H1 (cell line): Measurements from ENCODE around the gene SEPTIN2. TPM values are rescaled to one million over a fixed set of nuclear protein-coding genes. Genes with fewer than 3 reads are reported as not detected.

ENCODE experiments used
- CTCF ChIA-PET: fragments of 300-600 bp; sonication (Branson Sonifier 250); formaldehyde crosslinking; loops from one replicate; lab custom pipeline; 2021; ENCODE audit not compliant: partially characterized antibody; lab: Charles Lee
- POLR2A ChIA-PET: fragments of 300-600 bp; sonication (Branson Sonifier 250); formaldehyde crosslinking; loops from one replicate; lab custom pipeline; 2021; ENCODE audit warnings: inconsistent platforms; ENCODE audit not compliant: partially characterized antibody; lab: Charles Lee
- DNase-seq, 2 experiments: peaks; one replicate each; pipeline versions ENCODE4 v3.0.0 to v3.0.0-alpha.2; 2010 to 2022; ENCODE audit warnings: low spot score in 2 of 2, low read depth in 1 of 2, mixed read lengths in 1 of 2
- FAIRE-seq: peaks from 2 replicates; lab custom pipeline; 2011; peaks lifted over from hg19 to GRCh38; lab: Jason Lieb, UNC
- H2AFZ ChIP-seq: 2 replicates; pipeline ENCODE4 v1.8.1; 2012; ENCODE audit warnings: low read length, inconsistent platforms
- H2AK5ac ChIP-seq: 2 replicates; pipeline ENCODE4 v1.6.1; 2013; ENCODE audit warnings: low read depth, low read length
- H2BK120ac ChIP-seq: replicated peaks from 2 replicates; pipeline ENCODE3; 2013; ENCODE audit warnings: low read depth, low read length, inconsistent platforms
- H2BK12ac ChIP-seq: 2 replicates; pipeline ENCODE4 v1.6.1; 2013; ENCODE audit warnings: low read depth, low read length
- H2BK15ac ChIP-seq: 2 replicates; pipeline ENCODE4 v1.6.1; 2013; ENCODE audit warnings: low read length
- H2BK20ac ChIP-seq: 2 replicates; pipeline ENCODE4 v1.6.1; 2013; ENCODE audit warnings: low read length
- H2BK5ac ChIP-seq: 2 replicates; pipeline ENCODE4 v1.6.1; 2013; ENCODE audit warnings: low read depth, low read length
- H3K14ac ChIP-seq: 2 replicates; pipeline ENCODE4 v1.6.1; 2013; ENCODE audit warnings: inconsistent platforms; ENCODE audit not compliant: insufficient read length
- H3K18ac ChIP-seq: 2 replicates; pipeline ENCODE4 v1.6.1; 2013; ENCODE audit warnings: low read length; ENCODE audit errors: extremely low read depth
- H3K23ac ChIP-seq: 2 replicates; pipeline ENCODE4 v1.6.1; 2013; ENCODE audit warnings: inconsistent platforms; ENCODE audit not compliant: insufficient read length
- H3K23me2 ChIP-seq: 2 replicates; pipeline ENCODE4 v1.6.1; 2013; ENCODE audit warnings: low read depth, low read length
- H3K27ac ChIP-seq: 2 replicates; pipeline ENCODE4 v1.6.1; 2011; ENCODE audit warnings: low read depth, low read length, inconsistent platforms
- H3K27me3 ChIP-seq, 4 experiments: replicated peaks in 1 of 4; 1 replicate in 1 of 4; 2 replicates in 3 of 4; pipeline versions ENCODE4 v1.6.1 to v1.8.1; 2011 to 2013; ENCODE audit warnings: low read length in 3 of 4, mild to moderate bottlenecking in 3 of 4, inconsistent platforms in 2 of 4, mixed read lengths in 2 of 4, moderate library complexity in 1 of 4; ENCODE audit not compliant: control insufficient read depth in 3 of 4, insufficient read depth in 3 of 4; ENCODE audit errors: extremely low read depth in 1 of 4
- H3K36me3 ChIP-seq, 4 experiments: 2 replicates each; pipeline versions ENCODE4 v1.6.1 to v1.8.1; 2011 to 2013; ENCODE audit warnings: mild to moderate bottlenecking in 4 of 4, low read length in 3 of 4, moderate library complexity in 2 of 4, control low read depth in 1 of 4, inconsistent platforms in 1 of 4; ENCODE audit not compliant: insufficient read depth in 4 of 4, control insufficient read depth in 2 of 4
- H3K4ac ChIP-seq: replicated peaks from 2 replicates; pipeline ENCODE3; 2013; ENCODE audit warnings: low read length, low read depth, mixed read lengths, inconsistent platforms; ENCODE audit not compliant: insufficient read length
- H3K4me1 ChIP-seq, 4 experiments: replicated peaks in 1 of 4; 1 replicate in 1 of 4; 2 replicates in 3 of 4; pipeline versions ENCODE4 v1.6.1 to v1.8.1; 2011 to 2013; ENCODE audit warnings: low read length in 3 of 4, inconsistent platforms in 2 of 4, mixed read lengths in 1 of 4; ENCODE audit not compliant: insufficient read depth in 4 of 4, control insufficient read depth in 3 of 4
- H3K4me2 ChIP-seq, 2 experiments: 2 replicates each; pipeline versions ENCODE4 v1.6.1 to v1.8.1; 2011 to 2013; ENCODE audit warnings: low read depth in 2 of 2, low read length in 2 of 2, control low read depth in 1 of 2, inconsistent platforms in 1 of 2, mild to moderate bottlenecking in 1 of 2; ENCODE audit not compliant: insufficient read depth in 1 of 2
- H3K4me3 ChIP-seq, 4 experiments: fragments of 200-600, 300-600 bp in 1 of 4; sonication (generic), shearing (Covaris generic), sonication (Bioruptor Twin) in 1 of 4; 2 replicates each; pipeline versions ENCODE4 v1.5.1 to v1.8.1; 2011 to 2016; ENCODE audit warnings: low read length in 4 of 4, low read depth in 3 of 4, control low read depth in 2 of 4, inconsistent platforms in 2 of 4, mild to moderate bottlenecking in 2 of 4, mixed read lengths in 1 of 4, moderate library complexity in 1 of 4; ENCODE audit not compliant: insufficient read depth in 2 of 4; ENCODE audit errors: extremely low read depth in 1 of 4
- H3K56ac ChIP-seq: replicated peaks from 2 replicates; pipeline ENCODE3; 2013; ENCODE audit warnings: low read depth, mild to moderate bottlenecking, mixed read lengths, low read length, inconsistent platforms; ENCODE audit not compliant: insufficient read length
- H3K79me1 ChIP-seq: 2 replicates; pipeline ENCODE4 v1.6.1; 2013; ENCODE audit warnings: low read depth, low read length, control low read depth
- H3K79me2 ChIP-seq, 2 experiments: 2 replicates each; pipeline versions ENCODE4 v1.6.1 to v1.8.1; 2012 to 2013; ENCODE audit warnings: low read length in 2 of 2, mild to moderate bottlenecking in 2 of 2, inconsistent platforms in 1 of 2; ENCODE audit not compliant: insufficient read depth in 2 of 2, control insufficient read depth in 1 of 2
- H3K9ac ChIP-seq, 4 experiments: replicated peaks in 1 of 4; 1 replicate in 1 of 4; 2 replicates in 3 of 4; pipeline versions ENCODE4 v1.6.1 to v1.8.1; 2011 to 2013; ENCODE audit warnings: low read depth in 3 of 4, low read length in 3 of 4, control low read depth in 2 of 4, mild to moderate bottlenecking in 2 of 4, moderate library complexity in 2 of 4, inconsistent platforms in 1 of 4; ENCODE audit errors: extremely low read depth in 1 of 4
- H3K9me3 ChIP-seq, 2 experiments: 2 replicates each; pipeline versions ENCODE4 v1.6.1 to v1.8.1; 2012 to 2013; ENCODE audit warnings: mild to moderate bottlenecking in 2 of 2, moderate library complexity in 2 of 2, control low read depth in 1 of 2, inconsistent platforms in 1 of 2, low read depth in 1 of 2, low read length in 1 of 2, mixed read lengths in 1 of 2; ENCODE audit not compliant: insufficient read depth in 2 of 2
- H4K20me1 ChIP-seq, 2 experiments: replicated peaks in 1 of 2; 2 replicates each; pipeline versions ENCODE3 to v1.8.1; 2011 to 2013; ENCODE audit warnings: inconsistent platforms in 2 of 2, low read length in 2 of 2, mild to moderate bottlenecking in 1 of 2; ENCODE audit not compliant: insufficient read depth in 2 of 2, control insufficient read depth in 1 of 2
- H4K5ac ChIP-seq: 2 replicates; pipeline ENCODE4 v1.6.1; 2013; ENCODE audit warnings: low read length, low read depth, mixed read lengths, inconsistent platforms; ENCODE audit not compliant: insufficient read length
- H4K8ac ChIP-seq: 2 replicates; pipeline ENCODE4 v1.8.0; 2013; ENCODE audit warnings: mild to moderate bottlenecking, moderate library complexity, low read length, inconsistent platforms; ENCODE audit not compliant: insufficient read depth; ENCODE audit errors: extremely low read depth
- H4K91ac ChIP-seq: replicated peaks from 2 replicates; pipeline ENCODE3; 2013; ENCODE audit warnings: low read length, mixed read lengths, inconsistent platforms; ENCODE audit not compliant: insufficient read length
- CTCF ChIP-seq, 3 experiments: IDR thresholded peaks; 1 replicate in 2 of 3; 2 replicates in 1 of 3; pipeline versions ENCODE4 v1.5.1 to v1.6.1; 2011; ENCODE audit warnings: low read length in 3 of 3, mild to moderate bottlenecking in 3 of 3, inconsistent platforms in 2 of 3, low read depth in 1 of 3, moderate library complexity in 1 of 3; ENCODE audit not compliant: insufficient read depth in 1 of 3; ENCODE audit errors: control extremely low read depth in 1 of 3
- EP300 ChIP-seq, 2 experiments: IDR thresholded peaks; 1 replicate in 1 of 2; 2 replicates in 1 of 2; pipeline ENCODE4 v1.6.1; 2011 to 2012; ENCODE audit warnings: low read depth in 2 of 2, low read length in 2 of 2, mild to moderate bottlenecking in 2 of 2, borderline replicate concordance in 1 of 2, inconsistent platforms in 1 of 2, moderate library complexity in 1 of 2
- RAD21 ChIP-seq, 2 experiments: IDR thresholded peaks in 1 of 2; conservative IDR thresholded peaks in 1 of 2; 2 replicates each; pipeline ENCODE4 v1.6.1; 2011; ENCODE audit warnings: low read depth in 2 of 2, low read length in 2 of 2, improper control_type of control experiment in 1 of 2, inconsistent platforms in 1 of 2, mild to moderate bottlenecking in 1 of 2, moderate library complexity in 1 of 2
- TAF7 ChIP-seq: optimal IDR thresholded peaks from 2 replicates; pipeline ENCODE3; 2011; ENCODE audit warnings: low read depth, mild to moderate bottlenecking, inconsistent platforms, low read length, moderate library complexity, borderline replicate concordance
- WGBS, 2 experiments: shearing (Covaris generic) in 1 of 2; methylation state at CpG; one replicate each; pipeline versions ENCODE4 v1.1.6 to v1.1.7; 2013 to 2015; ENCODE audit warnings: low lambda C conversion rate in 2 of 2, mixed read lengths in 2 of 2, inconsistent platforms in 1 of 2, low coverage in 1 of 2, missing lambda C conversion rate in 1 of 2; ENCODE audit not compliant: insufficient replicate concordance in 2 of 2, insufficient coverage in 1 of 2, insufficient read length in 1 of 2; ENCODE audit errors: extremely low coverage in 1 of 2, missing lambda C conversion rate in 1 of 2; 5-methylcytosine and 5-hydroxymethylcytosine counted together
- polyA plus RNA-seq, 7 experiments: library from polyadenylated mRNA; depleted of rRNA in 3 of 7; stranded (reverse) in 5 of 7; unstranded in 2 of 7; fragments of >200 nt in 5 of 7; fragments of 200-250 nt in 2 of 7; gene quantifications; 1 replicate in 5 of 7; 2 replicates in 1 of 7; 4 replicates in 1 of 7; pipeline versions ENCODE4 v1.2.1 to v1.2.3, GENCODE V29; 2011 to 2013; ENCODE audit warnings: missing spikeins in 2 of 7, mixed read lengths in 2 of 7
- total RNA-seq: library from RNA; stranded (reverse); fragmentation: NEBNext Ultra II Directional; extraction: Animal tissue kit (Norgen Biotek cat#: 25700); gene quantifications from 2 replicates; pipeline ENCODE4 v1.2.1, GENCODE V29; 2021

SEPTIN2 gene
- total and polyA plus RNA-seq, 2 of the 8 experiments (the other 6 are each of a cell fraction or from before 2014, with no cell fraction given), result 392 to 650 TPM

- H2BK15ac ChIP-seq, result no peak overlapping the region
- H3K18ac ChIP-seq, result no peak overlapping the region
- H3K56ac ChIP-seq, result no peak overlapping the region
- no peak overlapping the region for H3K27ac ChIP-seq
- no peak overlapping the region for H4K8ac ChIP-seq
- no peak overlapping the region for H2BK20ac ChIP-seq
- ChIA-PET CTCF (interaction anchor here (0.9 to 2.0 kb wide), 8 partner anchors 9 to 189 kb away, joined by 3 to 7 read pairs (median 4); no protein-coding TSS in a partner anchor), POLR2A (interaction anchor here (0.6 to 3.0 kb wide), 8 partner anchors 11 to 118 kb away, joined by 3 to 9 read pairs (median 4); partner anchors contain the start of genes HDLBP and PASK)
- no peaks in the 10 kb centered on the region for H3K9me3 ChIP-seq
- H2AK5ac ChIP-seq, result no peak overlapping the region
- peaks cover 28% of the 10 kb centered on the region for H3K79me1 ChIP-seq
- no peak overlapping the region for H2BK12ac ChIP-seq
- no peak overlapping the region for H2AFZ ChIP-seq
- FAIRE-seq (no peak), DNase-seq (no peak)
- WGBS, 2 experiments, result 81% methylated on average over 11 of the region's 12 CpGs; no CpG with 5 or more reads in 1 of the 2 experiments
- no peaks in the 10 kb centered on the region for H3K27me3 ChIP-seq
- no peak overlapping the region for H2BK5ac ChIP-seq
- peaks cover 13 to 43% (median 19%) of the 10 kb centered on the region in 4 experiments; a peak in 7 of 8 replicates for H3K36me3 ChIP-seq
- H3K14ac ChIP-seq, result no peak overlapping the region
- peaks cover 10 to 46% of the 10 kb centered on the region in 2 experiments for H3K79me2 ChIP-seq
- no peak overlapping the region for H3K23ac ChIP-seq
- no peak overlapping the region for H4K91ac ChIP-seq
- H3K4me1 ChIP-seq, result peaks cover 0 to 3% (median 1%) of the 10 kb centered on the region in 4 experiments; a peak in 4 of 7 replicates
- H3K4me2 ChIP-seq, result no peak overlapping the region
- no peak overlapping the region; a peak in 1 of 7 replicates for H3K9ac ChIP-seq
- H4K5ac ChIP-seq, result no peak overlapping the region
- TF ChIP-seq TAF7, result no peak
- TF ChIP-seq EP300 (IDR thresholded peaks at IDR 0.05; ENCODE audit: borderline replicate concordance in 1 of 2, low read depth in 2 of 2, low read length in 2 of 2), result no peak
- TF ChIP-seq CTCF (IDR thresholded peaks at IDR 0.05; ENCODE audit: control extremely low read depth in 1 of 3, insufficient read depth in 1 of 3, low read depth in 1 of 3, low read length in 3 of 3), result peak; percentile 8 to 21 (median 14); a peak in 3 of 4 replicates
- TF ChIP-seq RAD21 (IDR thresholded peaks at IDR 0.05 in 1 of 2, conservative IDR thresholded peaks at IDR 0.05 in 1 of 2; ENCODE audit: low read depth in 2 of 2, low read length in 2 of 2), result peak in 1 of 2 experiments; percentile 31; a peak in 2 of 4 replicates
- H2BK120ac ChIP-seq, result no peak overlapping the region
- no peak overlapping the region for H3K4me3 ChIP-seq
- H3K4ac ChIP-seq, result no peak overlapping the region
- peaks cover 5% of the 10 kb centered on the region; the same call in 1 of the 2 replicates for H3K23me2 ChIP-seq
- H4K20me1 ChIP-seq, result peaks cover 12 to 46% of the 10 kb centered on the region in 2 experiments
These were observed 48.3 kb upstream of the SEPTIN2 start for GRCh38 chr2:241267249-241268067.
